Activated CD4-positive, alpha-beta T cell treated with anti-CD3 and anti-CD28 coated beads, Interleukin-2, amount 10 ng/mL, durations not matched to agents 7 days and 5 days (primary cell): ENCODE measurements around the gene FAM151A. TPM values are rescaled to one million over a fixed set of nuclear protein-coding genes. Genes with fewer than 3 reads are reported as not detected.

Source experiments
- CTCF ChIA-PET: fragments of 350-600 bp; sonication (Branson Sonifier 250); formaldehyde crosslinking; loops from one replicate; lab custom pipeline; 2021; ENCODE audit warnings: antibody characterized with exemption; lab: Charles Lee
- POLR2A ChIA-PET: fragments of 350-600 bp; sonication (Branson Sonifier 250); formaldehyde crosslinking; loops from one replicate; lab custom pipeline; 2021; ENCODE audit warnings: antibody characterized with exemption; lab: Charles Lee
- DNase-seq: peaks from one replicate; pipeline ENCODE4 v3.0.0-alpha.2; 2020
- H3K27ac Mint-ChIP-seq: one replicate; pipeline ENCODE4 v1.8.0; 2021; ENCODE audit warnings: mild to moderate bottlenecking, moderate library complexity, mixed read lengths
- H3K27me3 Mint-ChIP-seq: one replicate; pipeline ENCODE4 v1.8.0; 2021; ENCODE audit warnings: mixed read lengths
- H3K36me3 Mint-ChIP-seq: one replicate; pipeline ENCODE4 v1.8.0; 2021; ENCODE audit warnings: low read depth, mixed read lengths
- H3K4me1 Mint-ChIP-seq: one replicate; pipeline ENCODE4 v1.8.0; 2021; ENCODE audit warnings: mixed read lengths
- H3K4me3 Mint-ChIP-seq: one replicate; pipeline ENCODE4 v1.8.0; 2021; ENCODE audit warnings: mild to moderate bottlenecking, moderate library complexity, mixed read lengths
- H3K9me3 Mint-ChIP-seq: one replicate; pipeline ENCODE4 v1.8.0; 2021; ENCODE audit warnings: mixed read lengths
- total RNA-seq, 2 experiments: library from RNA; stranded (reverse); gene quantifications; one replicate each; pipeline ENCODE4 v1.2.3, GENCODE V29; 2021

The FAM151A gene
- total RNA-seq, 2 experiments from 2014 or later = not detected

GRCh38 chr1:54595956-54596498 lies 27.3 kb downstream of the FAM151A start:
- DNase-seq = no peak
- Mint-ChIP-seq H3K27ac (no peak overlapping the region), H3K4me1 (no peaks in the 10 kb centered on the region), H3K9me3 (no peaks in the 10 kb centered on the region), H3K36me3 (no peaks in the 10 kb centered on the region), H3K4me3 (no peak overlapping the region), H3K27me3 (no peaks in the 10 kb centered on the region)
- POLR2A ChIA-PET = no interaction called here
- CTCF ChIA-PET = no interaction called here

DNA sequence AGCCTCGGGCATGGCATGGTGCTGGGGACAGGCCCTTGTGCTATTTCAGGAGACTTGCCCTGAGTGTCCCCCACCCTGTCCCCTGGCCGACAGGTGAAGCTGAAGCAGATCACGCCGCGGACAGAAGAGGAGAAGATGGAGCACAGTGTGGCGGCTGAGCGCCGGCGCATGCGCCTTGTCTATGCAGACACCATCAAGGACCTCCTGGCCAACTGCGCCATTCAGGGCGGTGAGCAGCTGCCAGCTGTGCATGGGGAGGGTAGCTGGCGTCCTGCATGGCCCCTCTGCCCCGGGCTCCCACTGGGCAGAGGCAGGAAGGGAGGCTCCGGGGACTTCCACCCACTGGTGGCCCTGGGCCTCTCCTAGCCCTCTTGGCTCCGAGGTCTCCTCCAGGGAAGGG lies 28.9 kb downstream of the FAM151A start:
- H3K27ac Mint-ChIP-seq = no peak overlapping the region
- no peaks in the 10 kb centered on the region for H3K36me3 Mint-ChIP-seq
- H3K9me3 Mint-ChIP-seq = no peaks in the 10 kb centered on the region
- POLR2A ChIA-PET = no interaction called here
- no peak overlapping the region for H3K4me3 Mint-ChIP-seq
- no peaks in the 10 kb centered on the region for H3K4me1 Mint-ChIP-seq
- DNase-seq = no peak
- H3K27me3 Mint-ChIP-seq = no peaks in the 10 kb centered on the region
- CTCF ChIA-PET = interaction anchor here (1.0 to 1.2 kb wide), 2 partner anchors 11 to 17 kb away, joined by 3 read pairs; no protein-coding TSS in a partner anchor

DNA sequence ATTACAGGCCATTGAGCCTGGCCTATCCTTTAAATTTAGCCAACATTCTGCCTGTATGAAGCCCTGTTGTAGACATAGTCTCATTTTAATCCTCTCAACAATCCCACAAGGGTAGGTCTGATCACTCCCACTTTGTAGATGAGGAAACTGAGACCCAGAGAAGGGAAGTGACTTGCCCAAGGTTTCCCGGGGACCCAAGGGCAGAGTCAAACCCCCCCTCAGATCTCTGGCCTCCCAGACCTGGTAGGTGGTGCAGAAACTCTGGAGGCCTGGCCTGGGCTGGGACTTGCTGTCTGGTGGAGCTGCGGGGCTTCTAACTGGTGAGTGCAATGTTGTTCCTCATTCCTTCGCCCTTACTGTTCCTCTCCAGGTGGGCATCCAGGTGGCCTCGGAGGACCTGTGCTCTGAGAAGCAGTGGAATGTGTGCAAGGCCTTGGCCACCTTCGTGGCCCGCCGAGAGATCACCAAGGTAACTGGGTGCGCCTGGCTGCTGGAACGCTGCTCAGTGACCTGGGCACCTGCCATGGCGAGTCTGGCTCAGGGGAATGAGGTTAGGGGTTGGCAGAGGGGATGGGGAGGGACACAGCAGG lies 29.7 kb downstream of the FAM151A start:
- Mint-ChIP-seq H3K36me3 (no peaks in the 10 kb centered on the region), H3K4me3 (no peak overlapping the region), H3K9me3 (no peaks in the 10 kb centered on the region), H3K4me1 (no peaks in the 10 kb centered on the region), H3K27me3 (no peaks in the 10 kb centered on the region), H3K27ac (no peak overlapping the region)
- no peak for DNase-seq
- ChIA-PET POLR2A (no interaction called here), CTCF (interaction anchor here (1.0 kb wide), 1 partner anchor 10 kb away, joined by 3 read pairs; no protein-coding TSS in a partner anchor)

- H3K9me3 Mint-ChIP-seq = no peaks in the 10 kb centered on the region
- ChIA-PET POLR2A (no interaction called here), CTCF (interaction anchor here (0.9 to 2.7 kb wide), 2 partner anchors 12 to 28 kb away, joined by 3 to 7 read pairs; no protein-coding TSS in a partner anchor)
- no peaks in the 10 kb centered on the region for H3K36me3 Mint-ChIP-seq
- DNase-seq = no peak
- H3K4me1 Mint-ChIP-seq = no peaks in the 10 kb centered on the region
- H3K4me3 Mint-ChIP-seq = no peak overlapping the region
- no peak overlapping the region for H3K27ac Mint-ChIP-seq
- H3K27me3 Mint-ChIP-seq = no peaks in the 10 kb centered on the region
These were observed 32.1 kb downstream of the FAM151A start for GRCh38 chr1:54591127-54591756.

GRCh38 chr1:54588377-54588776 lies 34.9 kb downstream of the FAM151A start:
- Mint-ChIP-seq H3K27me3 (no peaks in the 10 kb centered on the region), H3K9me3 (no peaks in the 10 kb centered on the region), H3K36me3 (no peaks in the 10 kb centered on the region), H3K4me1 (no peaks in the 10 kb centered on the region), H3K27ac (no peak overlapping the region), H3K4me3 (no peak overlapping the region)
- DNase-seq = no peak
- ChIA-PET POLR2A (no interaction called here), CTCF (no interaction called here)

DNA sequence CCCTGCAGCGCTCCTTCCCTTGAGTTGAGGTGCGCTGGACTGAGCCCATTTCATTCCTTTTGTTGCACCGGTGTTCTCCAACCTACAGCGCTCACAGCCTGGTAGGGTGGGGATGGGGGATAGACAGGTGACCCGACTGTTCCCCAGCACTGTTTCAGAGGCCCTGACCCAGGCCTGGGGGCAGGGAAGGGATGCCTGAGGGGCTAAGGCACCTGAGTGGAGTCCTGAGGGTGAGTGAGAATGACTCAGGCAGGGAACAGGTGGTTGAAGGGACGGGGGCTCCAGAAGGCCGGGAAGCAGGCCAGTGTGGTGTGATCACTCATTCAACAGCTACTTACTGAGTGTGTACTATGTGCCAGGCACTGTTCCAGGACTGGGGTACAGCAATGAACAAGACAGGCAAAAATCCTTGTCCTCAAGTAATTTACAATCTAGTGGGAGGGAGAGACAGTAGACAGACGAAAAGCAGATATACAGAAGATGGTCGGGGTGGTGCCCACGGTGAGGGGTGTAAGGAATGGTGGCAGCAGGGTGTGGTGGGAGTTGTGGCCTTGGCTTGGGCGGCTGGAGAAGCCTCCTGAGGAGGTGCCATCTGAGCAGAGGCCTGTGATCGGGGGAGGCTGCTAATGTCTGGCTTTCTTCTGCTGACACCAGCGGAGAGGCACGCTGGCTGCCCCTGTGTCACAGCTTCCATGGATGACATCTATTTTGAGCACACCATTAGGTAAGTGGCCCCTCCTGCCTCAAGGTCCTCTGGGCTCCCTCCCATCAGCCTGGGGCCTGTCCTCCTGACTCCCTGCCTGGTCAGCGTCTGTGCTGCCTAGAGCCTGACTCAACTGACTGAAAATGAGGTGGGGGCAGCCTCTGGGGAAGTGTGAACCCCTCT lies 37.9 kb downstream of the FAM151A start:
- no peaks in the 10 kb centered on the region for H3K27me3 Mint-ChIP-seq
- no peaks in the 10 kb centered on the region for H3K9me3 Mint-ChIP-seq
- H3K36me3 Mint-ChIP-seq = no peaks in the 10 kb centered on the region
- ChIA-PET CTCF (no interaction called here), POLR2A (no interaction called here)
- no peak overlapping the region for H3K27ac Mint-ChIP-seq
- no peak for DNase-seq
- H3K4me1 Mint-ChIP-seq = no peaks in the 10 kb centered on the region
- H3K4me3 Mint-ChIP-seq = no peak overlapping the region

GRCh38 chr1:54584575-54584974 lies 38.8 kb downstream of the FAM151A start:
- Mint-ChIP-seq H3K4me3 (no peak overlapping the region), H3K27ac (no peak overlapping the region), H3K36me3 (no peaks in the 10 kb centered on the region), H3K27me3 (no peaks in the 10 kb centered on the region), H3K4me1 (no peaks in the 10 kb centered on the region), H3K9me3 (no peaks in the 10 kb centered on the region)
- ChIA-PET CTCF (no interaction called here), POLR2A (no interaction called here)
- DNase-seq = no peak

DNA sequence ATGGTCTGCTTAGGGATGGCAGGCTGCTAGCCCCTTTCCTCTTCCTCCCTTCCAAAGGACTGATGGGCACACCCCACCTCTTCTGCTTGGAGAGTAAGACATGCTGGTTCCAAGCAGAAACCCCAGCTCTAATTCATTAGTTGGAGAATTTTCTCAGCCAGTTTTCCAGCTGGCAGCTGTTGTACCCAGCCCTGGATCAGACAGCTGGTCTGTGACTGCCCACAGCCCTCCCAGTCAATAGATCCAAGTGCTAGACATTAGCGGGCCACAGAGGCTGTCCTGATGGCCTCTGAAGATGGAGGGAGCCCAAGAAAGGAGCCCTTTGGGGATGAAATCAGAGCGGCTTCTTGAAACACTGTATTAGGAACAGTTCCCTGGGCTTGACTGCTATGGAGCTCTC lies 39.5 kb downstream of the FAM151A start:
- Mint-ChIP-seq H3K36me3 (no peaks in the 10 kb centered on the region), H3K9me3 (no peaks in the 10 kb centered on the region), H3K4me1 (no peaks in the 10 kb centered on the region), H3K4me3 (no peak overlapping the region), H3K27ac (no peak overlapping the region), H3K27me3 (no peaks in the 10 kb centered on the region)
- CTCF ChIA-PET = interaction anchor here (1.2 kb wide), 1 partner anchor 10 kb away, joined by 3 read pairs; no protein-coding TSS in a partner anchor
- POLR2A ChIA-PET = no interaction called here
- no peak for DNase-seq

GRCh38 chr1:54583307-54583686 lies 40.0 kb downstream of the FAM151A start:
- ChIA-PET POLR2A (no interaction called here), CTCF (interaction anchor here (0.8 to 1.2 kb wide), 2 partner anchors 11 kb away, joined by 3 to 5 read pairs; no protein-coding TSS in a partner anchor)
- Mint-ChIP-seq H3K27ac (no peak overlapping the region), H3K36me3 (no peaks in the 10 kb centered on the region), H3K27me3 (no peaks in the 10 kb centered on the region), H3K4me1 (no peaks in the 10 kb centered on the region), H3K9me3 (no peaks in the 10 kb centered on the region), H3K4me3 (no peak overlapping the region)
- no peak for DNase-seq

GRCh38 chr1:54582566-54583306 lies 40.6 kb downstream of the FAM151A start:
- H3K4me3 Mint-ChIP-seq = no peak overlapping the region
- no peaks in the 10 kb centered on the region for H3K27me3 Mint-ChIP-seq
- ChIA-PET POLR2A (no interaction called here), CTCF (interaction anchor here (0.8 to 1.2 kb wide), 2 partner anchors 11 kb away, joined by 3 to 5 read pairs; no protein-coding TSS in a partner anchor)
- H3K27ac Mint-ChIP-seq = no peak overlapping the region
- H3K4me1 Mint-ChIP-seq = no peaks in the 10 kb centered on the region
- DNase-seq = no peak
- no peaks in the 10 kb centered on the region for H3K36me3 Mint-ChIP-seq
- no peaks in the 10 kb centered on the region for H3K9me3 Mint-ChIP-seq

- POLR2A ChIA-PET = no interaction called here
- Mint-ChIP-seq H3K4me1 (no peaks in the 10 kb centered on the region), H3K36me3 (no peaks in the 10 kb centered on the region), H3K27ac (no peak overlapping the region), H3K9me3 (no peaks in the 10 kb centered on the region), H3K4me3 (no peak overlapping the region), H3K27me3 (no peaks in the 10 kb centered on the region)
- CTCF ChIA-PET = no interaction called here
- DNase-seq = no peak
These were observed 41.7 kb downstream of the FAM151A start for GRCh38 chr1:54581621-54582035.

DNA sequence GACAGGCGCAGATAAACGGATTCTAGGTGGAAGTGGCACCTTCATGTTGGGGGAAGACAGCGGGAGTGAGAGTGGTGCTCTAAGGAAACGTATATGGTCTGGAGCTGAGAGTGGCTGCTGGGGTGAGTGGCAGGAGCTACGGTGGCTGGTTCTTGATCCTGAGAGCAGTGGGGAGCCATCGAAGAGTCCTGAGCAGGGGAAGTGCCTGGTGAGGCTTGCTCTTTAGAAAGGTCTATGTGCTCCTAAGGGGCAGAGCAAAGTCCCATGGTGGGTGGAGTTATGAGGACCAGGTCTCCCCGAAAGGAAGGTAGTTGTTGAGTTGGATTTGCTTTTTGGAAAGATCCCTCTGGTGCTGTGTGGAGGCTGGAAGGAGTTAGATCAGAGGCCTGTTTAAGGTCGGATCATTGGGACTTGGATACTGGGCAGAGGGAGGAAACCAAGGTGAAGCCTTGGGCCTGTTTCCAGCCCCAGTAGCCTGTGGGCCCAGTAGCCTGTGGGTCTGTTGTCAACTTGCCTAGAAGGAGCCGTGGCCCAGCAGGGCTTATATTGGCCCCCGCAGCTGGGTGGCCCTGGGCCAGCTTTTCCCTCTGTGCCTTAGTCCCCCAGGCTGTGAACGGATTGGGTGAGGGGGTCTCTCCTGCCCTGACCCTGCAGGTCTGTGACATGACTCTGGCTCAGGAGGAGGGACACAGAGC lies 42.3 kb downstream of the FAM151A start:
- H3K9me3 Mint-ChIP-seq = no peaks in the 10 kb centered on the region
- no peaks in the 10 kb centered on the region for H3K27me3 Mint-ChIP-seq
- ChIA-PET CTCF (no interaction called here), POLR2A (no interaction called here)
- no peak overlapping the region for H3K4me3 Mint-ChIP-seq
- DNase-seq = no peak
- no peaks in the 10 kb centered on the region for H3K36me3 Mint-ChIP-seq
- no peaks in the 10 kb centered on the region for H3K4me1 Mint-ChIP-seq
- H3K27ac Mint-ChIP-seq = no peak overlapping the region
